GM21786 (cell line): ENCODE measurements around the gene SLAMF8.

ENCODE experiments used
- ATAC-seq: cut with Tn5 transposase; IDR thresholded peaks from one replicate; pipeline ENCODE4 v1.9.1; 2021; ENCODE audit not compliant: unreplicated experiment

SLAMF8 gene

DNA sequence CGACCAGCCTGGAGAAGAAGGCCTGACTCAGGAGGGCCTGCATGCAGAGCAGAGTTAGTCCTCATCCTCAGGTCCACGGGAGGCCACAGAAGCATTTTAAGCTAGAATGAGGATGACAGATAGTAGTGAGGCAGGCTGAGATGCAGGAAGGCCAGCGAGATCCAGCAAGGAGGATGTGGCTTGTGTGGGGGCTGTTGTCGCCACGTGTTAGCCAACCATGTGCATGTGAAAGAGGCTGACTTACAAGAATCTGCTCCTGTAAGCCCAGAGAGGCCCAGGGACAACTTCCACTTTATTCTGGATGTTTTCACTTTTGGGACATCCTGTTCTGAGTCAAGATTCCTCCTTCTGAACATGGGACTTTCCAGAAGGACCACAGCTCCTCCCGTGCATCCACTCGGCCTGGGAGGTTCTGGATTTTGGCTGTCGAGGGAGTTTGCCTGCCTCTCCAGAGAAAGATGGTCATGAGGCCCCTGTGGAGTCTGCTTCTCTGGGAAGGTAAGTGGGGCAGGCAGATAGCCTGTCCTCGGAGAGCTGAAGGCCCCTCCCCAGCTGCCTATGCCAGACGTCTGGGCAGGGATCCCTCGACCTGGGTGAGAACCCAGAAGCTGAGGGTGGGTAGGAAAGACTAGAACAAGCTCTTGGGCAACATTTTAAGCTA lies at the start of gene SLAMF8:
Gene SLAMF8 (plus strand): TSS at position 433 of the 661 bp plus-strand sequence. CDS start 26 bp downstream, at position 459.
- ATAC-seq, result no peak

- ATAC-seq, result no peak
These were observed 48.4 kb upstream of the SLAMF8 start for GRCh38 chr1:159778266-159778665.

- ATAC-seq, result no peak
These were observed 47.2 kb upstream of the SLAMF8 start for GRCh38 chr1:159779403-159779851.

DNA sequence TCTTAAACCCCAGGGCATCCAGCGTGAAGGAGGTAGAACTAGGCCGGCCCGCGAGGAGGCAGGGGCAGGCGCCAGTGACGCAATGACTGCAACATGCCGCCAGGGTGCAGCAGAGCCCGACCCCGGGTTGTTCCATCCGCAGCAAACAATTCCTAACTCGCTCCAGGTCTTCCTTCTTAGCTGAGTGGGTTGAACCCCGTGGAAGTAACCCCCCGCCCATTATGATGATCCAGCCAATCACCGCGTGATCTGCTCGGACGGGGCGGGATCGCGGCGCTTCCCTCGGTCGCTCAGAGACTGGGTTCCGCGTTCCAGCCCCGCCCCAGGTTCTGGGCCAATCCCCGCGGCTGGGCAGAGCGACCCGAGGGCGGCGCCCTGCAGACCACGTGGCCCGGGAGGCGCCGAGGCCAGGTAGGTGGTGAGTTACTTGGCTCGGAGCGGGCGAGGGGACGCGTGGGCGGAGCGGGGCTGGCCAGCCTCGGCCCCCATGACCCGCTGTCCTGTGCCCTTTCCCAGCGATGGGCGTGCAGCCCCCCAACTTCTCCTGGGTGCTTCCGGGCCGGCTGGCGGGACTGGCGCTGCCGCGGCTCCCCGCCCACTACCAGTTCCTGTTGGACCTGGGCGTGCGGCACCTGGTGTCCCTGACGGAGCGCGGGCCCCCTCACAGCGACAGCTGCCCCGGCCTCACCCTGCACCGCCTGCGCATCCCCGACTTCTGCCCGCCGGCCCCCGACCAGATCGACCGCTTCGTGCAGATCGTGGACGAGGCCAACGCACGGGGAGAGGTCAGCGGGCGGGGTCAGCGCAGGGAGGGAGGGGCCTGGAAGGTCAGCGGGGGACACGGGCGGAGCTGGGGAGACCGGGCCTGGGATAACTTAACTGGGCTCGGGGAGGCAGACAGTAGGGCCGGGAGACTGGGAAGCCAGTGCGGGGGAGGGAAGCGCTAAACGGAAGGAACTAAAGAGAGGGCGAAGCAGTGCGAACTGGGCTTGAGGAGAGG lies 45.8 kb upstream of the SLAMF8 start, which contains the start of gene DUSP23:
Gene DUSP23 (plus strand): TSS at position 380 of the 1,000 bp plus-strand sequence. CDS start 139 bp downstream, at position 519.
- peak; percentile 98 for ATAC-seq

- ATAC-seq, result no peak
These were observed 44.7 kb upstream of the SLAMF8 start for GRCh38 chr1:159781992-159782391.

DNA sequence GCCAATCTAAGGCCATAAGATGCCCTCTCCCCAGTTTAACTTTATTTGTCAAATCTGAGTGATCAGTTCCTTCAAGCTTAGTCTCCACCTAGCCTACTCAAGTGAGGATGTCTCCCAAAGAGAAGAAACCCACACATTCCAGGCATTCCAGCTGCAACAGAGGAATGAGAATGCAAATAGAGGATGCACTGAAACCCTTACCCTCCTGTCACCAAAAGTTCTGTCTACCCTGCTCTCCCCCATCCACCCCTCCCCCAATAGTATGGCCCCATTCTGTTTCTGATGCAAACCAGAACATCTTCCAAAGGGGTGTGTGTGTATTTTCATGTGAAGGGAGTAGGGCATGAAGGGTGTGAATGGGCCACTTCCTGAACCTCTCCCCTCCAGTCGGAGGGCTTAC lies 42.9 kb upstream of the SLAMF8 start:
- ATAC-seq, result no peak

- no peak for ATAC-seq
These were observed 40.2 kb upstream of the SLAMF8 start for GRCh38 chr1:159786465-159786864.

DNA sequence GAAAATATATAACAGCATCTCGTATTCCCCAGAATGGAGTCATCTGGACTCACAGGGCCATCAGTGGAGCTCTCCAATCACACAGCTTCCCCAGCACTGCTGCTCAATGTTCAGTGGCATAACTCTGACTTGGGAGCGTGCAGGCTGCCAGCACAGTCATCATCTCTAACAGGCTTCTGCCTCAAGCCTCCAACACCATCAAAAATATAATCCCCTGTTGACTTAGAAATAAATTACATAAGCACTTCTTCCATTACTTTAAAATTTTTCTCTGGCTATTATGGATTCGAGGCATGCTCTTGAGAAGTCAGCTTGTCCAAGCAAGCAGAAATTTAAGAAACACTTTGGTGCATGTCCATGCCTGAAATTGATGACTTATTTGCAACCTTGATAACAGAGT lies 39.7 kb upstream of the SLAMF8 start:
- no peak for ATAC-seq

GRCh38 chr1:159790237-159790917 lies 36.3 kb upstream of the SLAMF8 start:
- no peak for ATAC-seq

DNA sequence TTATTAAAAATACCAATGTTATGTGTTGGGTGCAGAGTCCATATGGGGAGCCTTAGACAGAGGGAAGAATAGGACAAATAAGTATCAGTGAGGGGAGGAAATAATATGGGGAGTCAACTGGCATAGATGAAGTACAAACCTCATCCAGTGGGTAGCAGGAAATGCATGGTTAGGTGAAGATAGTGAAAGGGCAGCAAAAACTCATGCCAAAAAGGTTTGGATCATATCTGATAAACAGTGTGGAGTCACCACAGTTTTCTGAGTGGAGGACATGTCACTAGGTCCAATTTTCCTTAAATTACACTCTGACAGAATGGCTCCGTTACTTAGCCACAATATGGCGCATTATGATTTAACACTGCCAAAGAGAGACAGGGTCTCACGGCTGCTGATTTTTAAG lies 35.6 kb upstream of the SLAMF8 start:
- ATAC-seq, result no peak

- no peak for ATAC-seq
These were observed 35.2 kb upstream of the SLAMF8 start for GRCh38 chr1:159791461-159791860.

GRCh38 chr1:159795534-159795933 lies 31.1 kb upstream of the SLAMF8 start:
- no peak for ATAC-seq

- ATAC-seq, result no peak
These were observed 27.8 kb upstream of the SLAMF8 start for GRCh38 chr1:159798893-159799292.

- no peak for ATAC-seq
These were observed 27.2 kb upstream of the SLAMF8 start for GRCh38 chr1:159799446-159799985.

DNA sequence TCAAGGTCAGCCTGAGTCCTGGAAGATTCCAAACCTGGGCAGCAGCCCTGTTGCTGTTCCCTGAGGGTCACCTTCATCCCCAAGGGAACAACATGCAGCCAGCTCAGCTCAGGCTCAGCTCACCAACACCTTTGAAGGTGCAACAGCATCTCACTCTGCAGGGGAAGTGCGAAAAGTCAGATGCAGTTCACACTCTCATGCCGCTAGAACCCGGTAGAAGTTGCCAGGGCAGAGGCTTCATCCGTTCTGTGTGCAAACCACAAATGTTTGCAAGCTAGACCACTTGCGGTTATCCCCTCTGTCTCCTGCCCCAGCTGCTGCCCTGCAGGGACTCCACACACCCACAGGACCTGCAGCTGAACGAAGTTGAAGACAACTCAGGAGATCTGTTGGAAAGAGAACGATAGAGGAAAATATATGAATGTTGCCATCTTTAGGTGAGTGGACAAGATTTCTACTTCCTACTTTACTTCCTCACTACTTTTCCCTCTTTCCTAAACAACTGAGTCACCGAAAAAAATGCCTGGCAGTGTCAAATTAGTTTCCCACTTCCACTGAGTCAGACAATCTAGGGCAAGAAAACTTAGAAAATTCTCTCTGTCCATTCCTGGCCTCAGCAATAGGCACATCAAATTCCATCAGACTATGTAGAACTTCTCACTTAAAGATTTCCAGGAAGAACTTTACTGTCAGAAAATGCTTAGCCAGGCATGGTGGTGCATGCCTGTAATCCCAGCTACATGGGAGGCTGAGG lies 26.3 kb upstream of the SLAMF8 start:
- ATAC-seq, result no peak

DNA sequence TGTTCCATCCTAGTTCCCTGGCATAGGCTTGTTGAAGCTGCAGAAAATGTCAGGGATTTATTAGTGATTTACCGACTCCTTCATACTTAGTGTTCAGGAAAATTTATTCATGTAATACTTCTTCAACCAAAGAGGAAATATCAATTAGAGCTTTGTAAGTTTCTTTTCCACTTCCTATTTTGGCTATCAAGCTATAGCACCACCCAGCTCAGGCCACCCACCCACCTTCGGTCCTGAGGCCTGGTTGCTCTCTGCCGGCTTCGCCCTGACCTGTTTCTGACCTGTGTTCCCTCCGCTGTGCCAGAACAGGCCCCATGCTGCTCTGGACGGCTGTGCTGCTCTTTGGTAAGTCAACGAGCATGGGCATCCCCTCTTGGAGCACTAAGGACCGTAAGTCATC lies 24.6 kb upstream of the SLAMF8 start, which contains the start of gene FCRL6:
Gene FCRL6 (plus strand): TSS at position 250 of the 400 bp plus-strand sequence. CDS start 65 bp downstream, at position 315.
- no peak for ATAC-seq

GRCh38 chr1:159803956-159804689 lies 22.6 kb upstream of the SLAMF8 start:
- ATAC-seq, result no peak

GRCh38 chr1:159804924-159805323 lies 21.7 kb upstream of the SLAMF8 start:
- ATAC-seq, result no peak

DNA sequence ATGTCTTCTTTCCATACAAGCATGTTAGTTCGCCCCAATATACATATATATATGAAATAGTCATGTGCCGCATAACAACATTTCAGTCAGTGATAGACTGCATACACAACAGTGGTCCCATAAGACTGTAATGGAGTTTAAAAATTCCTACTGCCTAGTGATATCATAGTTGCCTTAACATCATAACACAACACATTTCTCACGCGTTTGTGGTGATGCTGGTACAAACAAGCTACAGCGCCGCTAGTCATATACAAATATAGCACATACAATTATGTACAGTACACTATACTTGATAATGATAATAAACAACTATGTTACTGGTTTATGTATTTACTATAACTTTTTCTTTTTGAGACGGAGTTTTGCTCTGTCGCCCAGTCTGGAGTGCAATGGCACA lies 10.7 kb upstream of the SLAMF8 start:
- no peak for ATAC-seq
